Measurements from ENCODE around the gene BIK. TPM values are rescaled to one million over a fixed set of nuclear protein-coding genes. Genes with fewer than 3 reads are reported as not detected.

BIK gene
- total RNA-seq, 2 donors from 2014 or later = 5.8 to 13.3 TPM

DNA sequence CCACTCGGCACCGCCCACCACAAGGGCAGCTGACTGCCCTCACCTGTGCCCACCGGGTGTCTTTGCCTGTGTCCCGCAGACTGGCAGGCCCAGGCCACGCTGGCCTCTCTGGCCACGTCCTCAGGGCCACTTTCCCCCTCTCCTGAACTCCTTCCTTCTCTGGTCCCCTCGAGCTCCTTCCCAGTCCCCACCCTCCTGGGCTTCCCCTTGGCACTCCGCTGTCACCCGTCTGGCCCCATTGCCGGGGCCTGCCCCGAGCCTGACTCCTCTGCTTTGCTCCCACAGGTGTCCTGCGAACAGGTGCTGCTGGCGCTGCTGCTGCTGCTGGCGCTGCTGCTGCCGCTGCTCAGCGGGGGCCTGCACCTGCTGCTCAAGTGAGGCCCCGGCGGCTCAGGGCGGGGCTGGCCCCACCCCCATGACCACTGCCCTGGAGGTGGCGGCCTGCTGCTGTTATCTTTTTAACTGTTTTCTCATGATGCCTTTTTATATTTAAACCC is 18.4 kb downstream of the BIK start:
- no peaks in the 10 kb centered on the region for H3K4me1 ChIP-seq (ENCODE audit: control insufficient read depth, insufficient read depth, low read length)
- peaks cover 24% of the 10 kb centered on the region for H3K36me3 ChIP-seq (ENCODE audit: control insufficient read depth, insufficient read depth, low read length)
- no peak overlapping the region for H3K27ac ChIP-seq (ENCODE audit: low read depth, low read length)
- Mint-ChIP-seq H3K4me3 (no peak overlapping the region), H3K27me3 (ENCODE audit: insufficient read depth) (no peaks in the 10 kb centered on the region), H3K36me3 (ENCODE audit: low read depth) (peaks cover 14% of the 10 kb centered on the region), H3K27ac (no peak overlapping the region), H3K4me1 (no peaks in the 10 kb centered on the region), H3K9me3 (no peaks in the 10 kb centered on the region)
- no peak overlapping the region for H3K9ac ChIP-seq (ENCODE audit: extremely low read depth, low read length, poor library complexity, severe bottlenecking)
- no peak for DNase-seq
- 71 to 73% methylated on average over 11 to 20 of the region's 20 CpGs for WGBS, 2 experiments (ENCODE audit: insufficient coverage in 1 of 2, insufficient read length in 1 of 2)
- no peak overlapping the region for H3K4me3 ChIP-seq (ENCODE audit: low read length)
- H3K9me3 ChIP-seq (ENCODE audit: control insufficient read depth, low read length) = no peaks in the 10 kb centered on the region
- TF ChIP-seq, protein P1, sequence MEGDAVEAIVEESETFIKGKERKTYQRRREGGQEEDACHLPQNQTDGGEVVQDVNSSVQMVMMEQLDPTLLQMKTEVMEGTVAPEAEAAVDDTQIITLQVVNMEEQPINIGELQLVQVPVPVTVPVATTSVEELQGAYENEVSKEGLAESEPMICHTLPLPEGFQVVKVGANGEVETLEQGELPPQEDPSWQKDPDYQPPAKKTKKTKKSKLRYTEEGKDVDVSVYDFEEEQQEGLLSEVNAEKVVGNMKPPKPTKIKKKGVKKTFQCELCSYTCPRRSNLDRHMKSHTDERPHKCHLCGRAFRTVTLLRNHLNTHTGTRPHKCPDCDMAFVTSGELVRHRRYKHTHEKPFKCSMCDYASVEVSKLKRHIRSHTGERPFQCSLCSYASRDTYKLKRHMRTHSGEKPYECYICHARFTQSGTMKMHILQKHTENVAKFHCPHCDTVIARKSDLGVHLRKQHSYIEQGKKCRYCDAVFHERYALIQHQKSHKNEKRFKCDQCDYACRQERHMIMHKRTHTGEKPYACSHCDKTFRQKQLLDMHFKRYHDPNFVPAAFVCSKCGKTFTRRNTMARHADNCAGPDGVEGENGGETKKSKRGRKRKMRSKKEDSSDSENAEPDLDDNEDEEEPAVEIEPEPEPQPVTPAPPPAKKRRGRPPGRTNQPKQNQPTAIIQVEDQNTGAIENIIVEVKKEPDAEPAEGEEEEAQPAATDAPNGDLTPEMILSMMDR (conservative IDR thresholded peaks at IDR 0.05) = no peak
- no peaks in the 10 kb centered on the region for H3K27me3 ChIP-seq (ENCODE audit: control insufficient read depth, insufficient read depth, low read length, poor library complexity, severe bottlenecking)

DNA sequence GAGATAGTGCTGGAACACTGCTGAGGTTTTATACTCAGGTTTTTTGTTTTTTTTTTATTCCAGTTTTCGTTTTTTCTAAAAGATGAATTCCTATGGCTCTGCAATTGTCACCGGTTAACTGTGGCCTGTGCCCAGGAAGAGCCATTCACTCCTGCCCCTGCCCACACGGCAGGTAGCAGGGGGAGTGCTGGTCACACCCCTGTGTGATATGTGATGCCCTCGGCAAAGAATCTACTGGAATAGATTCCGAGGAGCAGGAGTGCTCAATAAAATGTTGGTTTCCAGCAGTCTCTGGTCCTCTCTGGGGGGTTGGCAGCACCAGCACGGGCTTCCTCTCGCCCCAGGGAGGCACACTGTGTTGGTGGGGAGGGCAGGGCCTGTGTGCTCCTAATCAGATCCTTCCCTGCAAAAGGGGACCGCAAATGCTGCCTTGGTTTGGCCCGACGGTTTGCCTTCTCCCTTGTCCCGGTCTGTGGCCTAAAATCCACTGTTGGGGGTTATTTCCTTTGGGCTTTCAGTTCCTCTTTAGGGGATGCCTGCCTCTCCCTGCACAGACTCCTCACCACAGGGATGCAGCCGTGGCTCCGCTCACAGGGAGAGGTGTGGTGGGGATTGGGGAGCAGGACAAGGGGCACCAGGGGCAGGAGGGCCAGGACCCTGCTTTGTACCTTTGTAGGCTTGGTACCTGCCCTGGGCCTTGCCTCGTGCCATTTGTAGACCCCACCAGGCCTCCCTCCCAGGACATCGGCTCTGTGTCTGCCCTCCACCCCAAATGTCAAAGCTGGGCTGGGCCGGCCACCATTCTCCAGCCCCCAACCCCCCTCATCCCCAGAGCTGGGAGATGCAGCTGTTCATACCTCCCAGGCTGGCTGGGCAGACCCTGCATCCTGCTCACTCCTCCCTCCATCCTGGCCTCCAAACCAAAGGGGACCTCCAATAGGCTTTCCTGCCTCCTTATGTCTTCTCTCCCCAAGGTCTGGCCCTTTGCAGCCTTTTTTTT is 19.2 kb downstream of the BIK start:
- Mint-ChIP-seq H3K4me1 (no peaks in the 10 kb centered on the region), H3K9me3 (peaks cover 2% of the 10 kb centered on the region), H3K4me3 (no peak overlapping the region), H3K36me3 (ENCODE audit: low read depth) (peaks cover 22% of the 10 kb centered on the region), H3K27ac (no peak overlapping the region), H3K27me3 (ENCODE audit: insufficient read depth) (no peaks in the 10 kb centered on the region)
- H3K4me3 ChIP-seq (ENCODE audit: low read length) = no peak overlapping the region
- no peaks in the 10 kb centered on the region for H3K9me3 ChIP-seq (ENCODE audit: control insufficient read depth, low read length)
- DNase-seq = no peak
- TF ChIP-seq, protein P1 (conservative IDR thresholded peaks at IDR 0.05) = no peak
- no peaks in the 10 kb centered on the region for H3K4me1 ChIP-seq (ENCODE audit: control insufficient read depth, insufficient read depth, low read length)
- WGBS, 2 experiments (ENCODE audit: insufficient coverage in 1 of 2, insufficient read length in 1 of 2) = 80% methylated on average over 11 to 16 of the region's 16 CpGs
- H3K27ac ChIP-seq (ENCODE audit: low read depth, low read length) = no peak overlapping the region
- H3K27me3 ChIP-seq (ENCODE audit: control insufficient read depth, insufficient read depth, low read length, poor library complexity, severe bottlenecking) = no peaks in the 10 kb centered on the region
- peaks cover 31% of the 10 kb centered on the region for H3K36me3 ChIP-seq (ENCODE audit: control insufficient read depth, insufficient read depth, low read length)
- H3K9ac ChIP-seq (ENCODE audit: extremely low read depth, low read length, poor library complexity, severe bottlenecking) = no peak overlapping the region

DNA sequence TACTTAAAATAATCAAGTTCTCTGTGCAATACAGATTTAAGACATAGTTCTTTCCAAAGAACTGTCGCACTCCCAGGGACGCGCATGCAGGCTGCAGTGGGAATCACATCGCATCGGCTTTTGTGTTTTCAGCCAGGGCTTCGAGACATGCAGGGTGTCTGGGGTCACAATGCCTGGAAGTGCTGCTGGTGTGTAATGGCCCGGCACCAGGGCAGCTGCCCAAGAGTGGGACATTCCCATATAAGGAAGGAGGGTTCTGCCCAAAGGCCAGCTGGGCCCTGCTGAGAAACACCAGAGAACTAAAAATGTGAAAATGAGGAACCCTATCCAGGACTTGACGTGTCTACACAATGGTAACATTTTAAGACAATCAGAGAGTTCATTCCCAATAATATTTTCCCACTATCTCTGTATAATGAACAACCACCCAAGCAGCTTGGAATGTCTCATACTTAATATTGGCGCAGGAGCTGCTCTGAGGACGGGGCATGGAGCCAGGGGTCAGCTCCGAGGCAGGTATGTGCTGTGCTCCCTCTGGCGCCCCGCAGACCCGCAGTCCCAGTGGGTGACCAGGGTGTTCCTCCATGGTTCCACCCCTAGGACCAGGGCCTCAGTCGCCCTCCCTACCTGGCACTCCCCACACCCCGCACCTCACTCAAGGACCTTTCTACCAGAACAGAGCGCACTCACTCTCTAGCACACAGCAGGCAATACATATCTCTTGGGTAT is 21.4 kb downstream of the BIK start:
- TF ChIP-seq, protein P1 (conservative IDR thresholded peaks at IDR 0.05) = no peak
- H3K9ac ChIP-seq (ENCODE audit: extremely low read depth, low read length, poor library complexity, severe bottlenecking) = no peak overlapping the region
- Mint-ChIP-seq H3K9me3 (peaks cover 3% of the 10 kb centered on the region), H3K27me3 (ENCODE audit: insufficient read depth) (no peaks in the 10 kb centered on the region), H3K36me3 (ENCODE audit: low read depth) (peaks cover 37% of the 10 kb centered on the region), H3K4me1 (no peaks in the 10 kb centered on the region), H3K27ac (no peak overlapping the region), H3K4me3 (no peak overlapping the region)
- H3K27ac ChIP-seq (ENCODE audit: low read depth, low read length) = no peak overlapping the region
- no peak for DNase-seq
- H3K4me3 ChIP-seq (ENCODE audit: low read length) = no peak overlapping the region
- H3K27me3 ChIP-seq (ENCODE audit: control insufficient read depth, insufficient read depth, low read length, poor library complexity, severe bottlenecking) = no peaks in the 10 kb centered on the region
- H3K9me3 ChIP-seq (ENCODE audit: control insufficient read depth, low read length) = no peaks in the 10 kb centered on the region
- peaks cover 49% of the 10 kb centered on the region for H3K36me3 ChIP-seq (ENCODE audit: control insufficient read depth, insufficient read depth, low read length)
- WGBS, 2 experiments (ENCODE audit: insufficient coverage in 1 of 2, insufficient read length in 1 of 2) = 96 to 97% methylated on average over 15 to 17 of the region's 17 CpGs
- no peaks in the 10 kb centered on the region for H3K4me1 ChIP-seq (ENCODE audit: control insufficient read depth, insufficient read depth, low read length)

All from endodermal cell (in vitro differentiated cells).